GM19193 (cell line): ENCODE results near the gene AQP2.

ENCODE experiments used
- POLR2A ChIP-seq: IDR thresholded peaks from 4 replicates; pipeline ENCODE4 v1.6.1; 2011; ENCODE audit not compliant: insufficient read depth, insufficient read length; ENCODE audit errors: extremely low read depth

Gene AQP2

DNA sequence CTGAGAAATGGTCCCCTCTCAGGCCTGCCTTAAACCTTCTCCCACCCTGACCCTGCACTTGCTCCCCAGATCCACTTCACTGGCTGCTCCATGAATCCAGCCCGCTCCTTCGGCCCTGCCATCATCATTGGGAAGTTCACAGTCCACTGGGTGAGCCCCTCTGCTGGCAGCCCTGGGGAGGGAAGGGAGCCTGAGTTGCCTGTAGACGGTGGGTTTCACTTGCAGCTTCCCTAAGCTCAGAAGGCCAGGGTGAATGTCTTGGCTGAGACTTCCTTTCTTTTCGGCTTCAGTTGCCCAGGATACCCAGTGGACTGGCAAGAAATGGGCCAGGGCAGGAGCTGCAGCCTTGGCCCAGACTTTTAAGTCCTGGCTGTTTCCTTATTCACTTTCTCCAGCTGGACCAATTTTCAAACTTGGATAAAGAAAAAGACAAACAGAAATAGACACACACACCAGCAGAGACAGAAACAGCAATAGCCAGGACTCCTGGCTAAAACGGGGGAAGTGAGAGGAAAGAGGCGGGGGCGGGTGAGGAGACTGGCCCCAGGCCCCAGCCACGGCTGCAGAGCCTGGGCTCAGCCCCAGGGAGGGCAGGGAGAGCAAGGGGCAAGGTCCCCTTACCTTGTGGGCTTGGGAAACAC, 24.3 kb downstream of the AQP2 start:
- no peak for TF ChIP-seq POLR2A

DNA sequence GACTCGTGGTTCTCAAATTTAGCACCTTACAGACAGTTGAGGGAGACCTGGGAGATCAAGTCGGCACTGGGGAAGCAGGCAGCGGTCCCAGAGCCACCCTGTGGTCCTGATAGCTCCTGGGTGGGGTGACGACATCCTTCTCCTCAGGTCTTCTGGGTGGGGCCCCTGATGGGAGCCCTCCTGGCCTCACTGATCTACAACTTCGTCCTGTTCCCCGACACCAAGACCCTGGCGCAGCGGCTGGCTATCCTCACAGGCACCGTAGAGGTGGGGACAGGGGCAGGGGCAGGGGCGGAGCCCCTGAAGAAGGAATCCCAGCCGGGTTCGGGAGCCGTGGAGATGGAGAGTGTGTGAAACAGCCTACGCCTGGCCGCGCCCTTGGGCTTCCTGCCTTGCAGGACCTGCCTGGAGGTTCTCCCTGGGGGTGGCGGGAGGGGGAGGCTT, 24.8 kb downstream of the AQP2 start:
- no peak for TF ChIP-seq POLR2A

DNA sequence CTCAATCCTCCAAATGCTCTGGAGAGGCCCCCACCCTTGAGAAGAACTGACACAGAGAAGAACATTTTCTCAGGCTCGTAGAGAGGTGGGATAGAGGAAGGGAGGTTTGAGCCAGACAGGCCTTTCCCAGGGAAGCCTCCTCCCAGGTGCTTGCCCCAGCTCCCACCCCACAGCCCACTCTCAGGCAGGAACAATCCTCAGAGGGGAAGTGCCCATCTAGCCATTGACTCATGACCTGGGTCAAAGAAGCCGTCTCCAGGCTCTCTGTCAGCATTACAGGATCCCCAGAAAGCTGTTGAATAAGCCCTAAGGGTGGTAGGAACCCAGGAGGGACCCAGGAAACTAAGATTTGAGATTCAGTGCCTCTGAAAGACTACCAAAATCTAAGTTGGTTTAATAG, 26.0 kb downstream of the AQP2 start:
- no peak for TF ChIP-seq POLR2A

DNA sequence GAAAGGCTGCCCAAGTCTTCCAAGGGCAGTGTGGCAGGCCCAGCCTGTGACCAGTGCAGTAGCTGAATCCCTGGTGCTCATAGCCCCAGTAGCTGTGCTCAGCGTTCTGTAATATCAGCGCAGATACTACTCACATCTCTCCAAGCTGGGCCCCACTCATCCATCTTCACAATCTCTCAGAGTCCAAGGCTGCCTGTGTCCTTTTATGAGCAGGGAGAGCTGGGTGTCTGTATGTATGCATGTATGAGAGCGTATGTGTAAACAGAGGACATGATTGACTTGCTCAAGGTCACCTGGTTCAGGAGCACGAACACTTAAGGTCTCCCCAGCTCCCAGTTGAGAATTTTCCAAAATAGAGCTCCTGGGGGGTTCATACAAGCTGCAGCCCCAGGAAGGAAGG, 27.6 kb downstream of the AQP2 start:
- no peak for TF ChIP-seq POLR2A

DNA sequence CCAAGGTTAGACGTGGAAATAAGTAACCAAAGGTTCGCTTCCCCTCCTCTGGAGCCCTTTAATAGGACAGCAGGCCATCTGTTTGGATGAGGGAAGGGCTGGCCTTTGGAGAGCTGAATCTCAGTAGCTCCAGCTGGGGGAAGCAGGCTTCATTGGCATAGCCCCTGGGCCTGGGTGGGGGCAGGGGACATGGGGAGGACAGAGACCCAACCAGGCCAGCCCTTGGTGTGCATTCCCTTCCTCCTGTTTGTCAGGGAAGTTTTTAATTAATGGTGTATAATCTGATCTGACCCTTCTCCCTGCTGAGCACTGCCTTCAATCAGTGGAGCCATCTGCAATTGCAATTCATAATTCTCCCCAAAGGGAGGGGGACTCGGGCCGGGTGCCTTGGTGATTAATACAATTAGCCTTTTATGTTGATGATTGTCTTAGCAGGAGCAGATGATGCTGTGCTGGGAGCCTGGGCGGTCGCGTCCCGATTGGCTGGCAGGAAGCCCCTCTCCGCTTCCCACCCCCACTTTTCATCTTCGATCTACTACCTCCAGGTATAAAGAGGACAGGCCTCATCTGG, 28.6 kb downstream of the AQP2 start:
- TF ChIP-seq POLR2A, result no peak

DNA sequence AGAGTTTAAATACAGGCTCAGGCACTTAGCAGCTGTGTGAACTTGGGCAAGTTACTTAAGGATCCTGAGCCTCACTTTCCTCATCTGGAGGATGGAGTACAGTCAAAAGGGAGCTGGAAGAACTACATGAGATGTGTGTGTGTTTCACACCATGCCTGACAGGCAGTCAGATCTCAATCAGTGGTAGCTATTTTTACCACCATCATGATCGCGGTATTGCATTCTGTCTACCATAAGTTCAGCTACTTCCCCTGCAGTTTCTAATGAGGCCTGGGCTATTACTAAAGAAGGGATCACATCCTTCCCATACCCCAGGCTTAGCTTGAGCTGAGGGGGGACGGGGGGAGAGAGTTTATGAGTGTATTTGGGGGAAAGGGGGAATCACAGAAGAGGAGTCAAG, 29.3 kb downstream of the AQP2 start:
- TF ChIP-seq POLR2A, result no peak

DNA sequence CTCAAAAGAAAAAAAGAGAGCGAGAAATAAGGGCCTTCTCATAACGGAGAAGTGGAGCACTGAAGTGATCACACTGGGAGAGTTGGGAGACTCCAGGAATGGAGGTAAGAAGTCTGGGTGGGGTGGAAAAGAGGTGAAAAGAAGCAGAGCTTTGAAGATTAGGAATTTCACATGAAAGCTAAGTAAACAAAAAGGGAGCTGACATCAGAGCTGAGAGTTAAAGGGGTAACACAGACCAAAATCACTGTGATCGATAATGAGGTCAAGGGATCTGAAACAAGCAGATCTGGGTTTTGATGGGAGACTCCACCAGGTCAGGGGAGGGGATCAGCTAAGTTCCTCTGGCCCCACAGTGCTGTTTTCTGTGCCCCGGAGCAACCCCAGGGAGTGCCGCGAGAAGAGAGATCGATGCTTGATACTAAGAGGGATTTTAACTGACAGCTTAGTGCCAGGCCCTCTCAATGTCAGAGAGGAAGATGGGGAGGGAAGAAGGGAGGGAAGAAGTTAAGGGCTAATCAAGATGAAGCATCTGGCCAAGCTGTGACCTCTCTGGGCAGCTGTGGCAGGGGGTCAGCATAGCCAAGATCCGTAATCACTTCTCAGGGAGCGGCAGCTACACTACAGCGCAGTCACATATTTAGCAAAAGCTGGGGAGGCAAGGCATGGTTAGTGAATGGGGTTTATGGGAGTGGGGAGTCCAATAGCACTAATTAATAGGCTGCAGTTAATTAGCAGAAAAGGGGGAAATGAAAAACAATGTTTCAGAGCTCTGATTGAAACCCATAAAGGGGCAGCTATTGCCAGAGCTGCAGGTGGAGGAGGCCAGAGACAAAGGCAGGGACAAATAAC, 30.2 kb downstream of the AQP2 start:
- no peak for TF ChIP-seq POLR2A

DNA sequence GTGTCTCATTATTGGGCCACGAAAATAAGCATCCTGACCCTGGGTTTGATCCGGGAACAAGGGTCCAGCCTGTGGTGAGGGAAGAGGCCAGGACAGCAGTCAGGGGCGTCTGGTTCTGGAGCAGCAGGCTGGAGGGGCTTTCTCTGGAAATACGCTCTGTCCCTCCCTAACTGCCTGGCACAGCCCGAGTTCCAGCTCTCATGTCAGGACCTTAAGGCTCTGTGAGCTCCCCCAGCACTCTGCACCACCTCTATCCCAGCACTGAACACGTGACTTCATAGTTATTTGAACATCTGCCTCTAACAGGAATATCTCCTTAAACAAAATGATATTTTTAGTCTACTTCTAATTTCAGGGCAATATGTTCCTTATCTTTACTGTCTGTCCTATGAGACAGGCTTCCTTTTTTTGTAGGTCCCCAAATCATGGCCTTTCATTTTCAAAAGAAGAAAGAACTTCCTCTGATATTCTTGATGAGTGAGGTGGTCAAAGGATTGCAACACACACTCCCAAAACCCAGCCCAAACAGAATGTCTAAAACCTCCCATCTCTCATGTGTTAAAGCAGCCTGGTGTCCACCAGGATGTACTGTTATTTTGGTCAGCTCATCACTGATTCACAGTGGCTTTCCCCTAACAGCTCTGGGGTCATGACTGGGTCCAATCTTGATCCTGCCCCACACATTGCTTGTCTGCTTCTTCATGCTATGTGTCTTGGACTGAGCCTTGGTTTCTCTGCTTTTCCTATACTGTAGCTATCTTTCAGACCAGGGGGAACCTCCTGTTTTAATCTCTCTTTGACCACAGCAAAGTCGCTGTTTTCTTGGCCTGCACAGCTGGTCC, 31.9 kb downstream of the AQP2 start:
- no peak for TF ChIP-seq POLR2A

DNA sequence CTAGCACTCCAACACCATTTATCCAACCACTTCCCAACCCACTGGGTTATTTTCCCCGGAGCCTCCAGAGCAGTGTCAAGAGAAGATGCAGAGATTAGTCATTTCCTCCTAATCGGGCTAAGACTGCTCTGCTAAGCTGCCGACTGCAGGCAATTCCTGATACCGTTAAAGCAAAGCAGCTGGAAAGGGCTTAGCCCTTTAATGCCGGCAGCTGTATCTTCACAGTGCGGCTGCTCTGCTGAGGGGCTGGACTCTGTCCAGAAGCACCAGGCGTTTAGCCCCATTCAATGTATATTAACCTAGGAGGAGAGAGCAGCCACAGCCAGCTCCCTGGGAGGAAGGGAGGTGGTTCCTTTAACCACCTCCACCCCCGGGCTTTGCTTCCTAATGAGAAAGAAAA, 33.4 kb downstream of the AQP2 start:
- no peak for TF ChIP-seq POLR2A

DNA sequence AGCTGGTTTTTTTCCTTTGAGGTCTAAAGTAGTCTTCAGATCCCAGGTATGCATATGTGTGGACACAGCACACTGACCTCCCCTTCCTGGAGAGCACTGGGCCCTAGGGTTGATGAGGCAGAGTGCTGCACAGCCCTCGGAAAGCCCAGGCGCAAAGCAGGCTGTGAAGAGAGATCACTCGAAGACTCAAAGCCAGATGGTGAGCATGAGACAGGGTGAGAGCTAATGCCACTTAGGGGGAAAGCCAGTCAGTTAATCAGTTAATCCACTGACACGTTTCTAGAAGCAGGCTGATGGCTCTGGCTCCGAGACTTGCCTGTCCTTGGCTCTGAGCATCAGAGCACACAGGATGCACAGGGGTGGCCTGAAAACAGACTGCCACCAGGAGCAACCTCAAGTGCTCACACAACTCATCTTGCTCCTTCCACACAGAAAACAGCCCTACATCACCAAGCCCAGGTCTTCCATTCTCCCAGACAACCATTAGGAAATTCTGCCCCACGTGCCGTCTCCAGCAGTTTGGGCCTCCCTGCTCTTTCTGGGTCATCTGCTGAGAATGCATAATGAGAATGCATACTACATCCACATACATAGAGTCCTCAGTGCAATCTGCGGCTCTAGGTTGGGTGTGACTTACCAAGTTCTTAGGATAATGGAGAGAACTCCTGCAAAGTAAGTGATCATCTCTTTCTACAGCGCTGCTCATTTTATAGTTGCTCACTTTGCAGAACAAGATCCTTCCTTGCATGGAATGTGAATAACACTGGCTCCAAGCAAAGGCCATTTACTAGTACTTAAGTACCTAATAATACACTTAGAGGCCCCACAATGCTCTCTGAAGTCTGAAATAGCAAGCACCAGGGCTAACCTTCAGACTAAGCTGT, 34.2 kb downstream of the AQP2 start:
- TF ChIP-seq POLR2A, result no peak

DNA sequence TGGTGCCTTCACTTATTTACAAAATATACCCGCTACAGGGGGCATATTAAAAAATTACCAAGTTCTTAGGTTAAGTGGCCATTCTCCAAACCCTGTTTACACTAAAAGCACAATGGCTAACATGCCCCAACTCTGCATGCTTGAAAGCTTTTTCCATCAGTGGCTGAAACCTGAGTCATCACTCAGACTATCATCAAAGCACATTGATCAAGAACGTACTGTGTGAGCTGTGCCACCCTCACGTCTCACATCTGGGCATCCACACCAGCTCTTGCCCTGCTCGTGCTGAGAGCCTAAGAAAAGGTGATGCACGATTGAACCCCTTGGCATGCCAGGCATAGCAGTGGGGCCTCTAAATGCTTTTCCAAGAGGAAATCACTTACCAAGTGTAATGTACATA, 35.4 kb downstream of the AQP2 start:
- TF ChIP-seq POLR2A, result no peak

DNA sequence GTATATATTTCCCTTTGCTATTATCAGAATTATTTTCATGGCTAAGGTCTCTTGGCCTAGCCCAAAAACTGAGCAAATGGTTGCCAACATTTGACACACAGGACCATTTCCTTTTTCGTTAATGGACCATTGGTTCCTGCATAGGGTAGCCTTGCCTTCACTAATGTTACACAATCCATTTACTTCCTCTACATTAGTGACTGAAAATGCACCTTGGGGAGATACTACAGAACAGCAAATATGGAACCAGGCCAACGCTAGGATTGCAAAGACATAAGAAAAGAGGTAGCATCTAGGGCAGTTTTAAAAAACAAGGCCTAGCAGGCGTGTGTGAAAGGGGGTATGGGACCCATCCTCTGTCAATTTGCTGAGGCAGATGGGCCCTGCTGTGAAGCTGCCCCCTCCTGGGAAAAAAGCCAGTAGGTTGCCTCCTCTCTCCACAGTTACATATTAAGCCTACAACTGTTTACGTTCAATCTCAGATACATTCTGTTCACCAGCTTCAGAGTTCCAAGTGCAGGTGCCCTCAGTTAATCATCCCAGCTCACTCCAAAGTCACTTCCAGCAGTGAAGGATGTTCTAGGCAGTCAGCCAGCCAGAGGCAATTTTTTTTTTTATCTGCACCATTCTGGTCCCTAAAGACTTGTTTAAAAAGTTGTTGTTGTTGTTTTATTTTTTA, 37.2 kb downstream of the AQP2 start:
- no peak for TF ChIP-seq POLR2A

DNA sequence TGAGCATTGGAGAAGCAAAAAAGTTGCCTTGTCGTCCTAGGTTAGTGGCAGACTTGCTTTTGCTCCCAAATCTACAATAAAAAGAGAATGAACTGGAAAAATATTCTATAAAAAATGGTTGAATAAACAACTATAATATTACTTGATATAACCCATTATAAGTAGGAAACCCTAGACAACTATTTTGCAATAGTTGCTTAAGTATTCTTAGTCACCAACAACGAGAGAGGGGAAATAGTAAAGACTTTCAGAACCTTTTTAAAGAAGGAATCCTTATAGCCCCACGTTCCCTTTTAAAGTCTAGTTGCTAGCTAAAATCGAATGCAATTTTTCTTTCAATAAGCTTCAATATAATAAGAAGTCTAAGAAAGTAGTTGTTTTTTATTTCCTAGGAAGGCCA, 39.7 kb downstream of the AQP2 start:
- no peak for TF ChIP-seq POLR2A

DNA sequence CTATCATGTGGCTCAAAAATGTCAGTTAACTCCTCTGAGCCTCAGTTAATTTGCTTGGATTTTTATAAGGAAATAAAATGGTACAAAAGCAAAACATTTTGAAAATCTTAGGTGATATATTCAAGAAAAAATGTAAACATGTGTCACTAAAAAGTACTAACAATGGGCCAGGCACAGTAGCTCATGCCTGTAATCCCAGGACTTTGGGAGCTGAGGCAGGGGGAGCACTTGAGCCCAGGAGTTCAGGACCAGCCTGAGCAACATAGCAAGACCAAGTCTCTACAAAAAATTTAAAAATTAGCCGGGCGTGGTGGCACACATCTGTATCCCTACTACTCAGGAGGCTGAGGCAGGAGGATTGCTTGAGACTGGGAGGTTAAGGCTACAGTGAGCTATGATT, 47.9 kb downstream of the AQP2 start:
- no peak for TF ChIP-seq POLR2A

DNA sequence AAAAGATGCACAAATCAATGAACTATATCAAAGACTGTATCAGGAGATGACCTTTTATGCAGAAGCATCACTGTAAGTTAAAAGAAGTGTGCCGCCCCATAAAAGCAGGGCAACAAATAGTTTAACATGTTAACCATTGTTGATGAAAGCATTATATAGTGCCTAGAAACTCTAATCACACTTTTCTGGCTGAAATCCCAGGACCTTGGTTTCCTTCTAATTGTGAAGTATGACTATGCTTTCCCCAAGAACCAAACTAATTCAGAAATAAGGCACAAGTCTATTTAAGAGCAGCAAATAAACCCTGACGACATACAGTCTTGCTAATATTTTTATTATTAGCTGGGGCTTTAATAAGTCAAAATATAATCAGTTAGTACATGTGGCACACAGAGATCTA, 53.1 kb downstream of the AQP2 start:
- TF ChIP-seq POLR2A, result no peak
